ENCODE measurements around the gene SLC8A3.

DNA sequence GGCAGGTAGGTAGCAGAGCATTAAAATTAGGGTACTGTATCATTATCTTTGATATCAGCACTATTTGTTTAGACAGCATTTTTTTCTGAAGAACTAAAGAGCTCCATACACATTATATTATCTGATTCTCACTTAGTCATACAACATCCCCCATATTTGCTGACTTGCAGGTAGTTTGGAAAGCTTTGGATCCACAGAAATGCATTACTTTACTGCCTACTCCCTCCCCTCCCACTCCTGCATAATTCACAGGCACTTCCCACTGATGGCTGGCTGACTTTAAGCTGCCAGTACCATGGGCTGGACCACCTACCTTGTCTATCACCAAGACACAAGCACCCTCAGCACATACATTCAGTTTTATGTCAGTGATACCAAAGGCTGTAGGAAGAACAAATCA is 110.4 kb downstream of the SLC8A3 start:
- no peak for TF ChIP-seq CTCF (IDR thresholded peaks at IDR 0.05)
- no peak for TF ChIP-seq EP300 (IDR thresholded peaks at IDR 0.05)
- TF ChIP-seq POLR2A (IDR thresholded peaks at IDR 0.05; ENCODE audit: low read depth): no peak
